ENCODE data around the gene MALSU1. TPM values are rescaled to one million over a fixed set of nuclear protein-coding genes. Genes with fewer than 3 reads are reported as not detected.

The MALSU1 gene
- total RNA-seq (100 to 1,000 TPM in 2 of 9 donors, 10 to 100 TPM in 7; 65.3 to 120 (median 83.4) TPM), polyA plus RNA-seq (10 to 100 TPM; 31.7 to 68.7 (median 32.6) TPM)
- long read RNA-seq, donor 1, transcript MALSU1-202 (4 exons, 3,044 nt): major isoform, 51 of 65 reads
- long read RNA-seq, donor 1, partial matches to known transcripts: 0 of 65 reads
- long read RNA-seq, donor 1, other reads (novel, unspliced or antisense): 11 of 65 reads
- long read RNA-seq, donor 2, transcript MALSU1-202 (4 exons, 3,044 nt): major isoform, 26 of 33 reads
- long read RNA-seq, donor 2, partial matches to known transcripts: 5 of 33 reads
- long read RNA-seq, donor 2, other reads (novel, unspliced or antisense): 0 of 33 reads
- long read RNA-seq, donor 3, transcript MALSU1-202 (4 exons, 3,044 nt): major isoform, 37 of 46 reads
- long read RNA-seq, donor 3, partial matches to known transcripts: 0 of 46 reads
- long read RNA-seq, donor 3, other reads (novel, unspliced or antisense): 7 of 46 reads
- long read RNA-seq, donor 4, transcript MALSU1-202 (4 exons, 3,044 nt): major isoform, 58 of 58 reads
- long read RNA-seq, donor 4, partial matches to known transcripts: 0 of 58 reads
- long read RNA-seq, donor 4, other reads (novel, unspliced or antisense): 0 of 58 reads
- long read RNA-seq, donor 5, transcript MALSU1-202 (4 exons, 3,044 nt): major isoform, 45 of 48 reads
- long read RNA-seq, donor 5, partial matches to known transcripts: 0 of 48 reads
- long read RNA-seq, donor 5, other reads (novel, unspliced or antisense): 3 of 48 reads
- long read RNA-seq, donor 6, transcript MALSU1-202 (4 exons, 3,044 nt): major isoform, 44 of 44 reads
- long read RNA-seq, donor 6, partial matches to known transcripts: 0 of 44 reads
- long read RNA-seq, donor 6, other reads (novel, unspliced or antisense): 0 of 44 reads
- long read RNA-seq, donor 7, transcript MALSU1-202 (4 exons, 3,044 nt): major isoform, 16 of 20 reads
- long read RNA-seq, donor 7, partial matches to known transcripts: 0 of 20 reads
- long read RNA-seq, donor 7, other reads (novel, unspliced or antisense): 0 of 20 reads
- long read RNA-seq, donor 8, transcript MALSU1-202 (4 exons, 3,044 nt): major isoform, 40 of 42 reads
- long read RNA-seq, donor 8, partial matches to known transcripts: 0 of 42 reads
- long read RNA-seq, donor 8, other reads (novel, unspliced or antisense): 0 of 42 reads
- long read RNA-seq, donor 9, transcript MALSU1-202 (4 exons, 3,044 nt): major isoform, 30 of 31 reads
- long read RNA-seq, donor 9, partial matches to known transcripts: 0 of 31 reads
- long read RNA-seq, donor 9, other reads (novel, unspliced or antisense): 0 of 31 reads
- long read RNA-seq, donor 10, transcript MALSU1-202 (4 exons, 3,044 nt): major isoform, 17 of 18 reads
- long read RNA-seq, donor 10, partial matches to known transcripts: 0 of 18 reads
- long read RNA-seq, donor 10, other reads (novel, unspliced or antisense): 0 of 18 reads

- H3K36me3 ChIP-seq (replicated peaks in 1 of 2): no peaks in the 10 kb centered on the region
- intact Hi-C loops (cut with DNase I): no loop called here
- no peaks in the 10 kb centered on the region for H3K9me3 ChIP-seq (replicated peaks in 1 of 3)
- peak within 1 kb of the TSS in 4 of 5 donors; percentile 64 to 90 (median 68) for H3K27ac ChIP-seq
- peak; percentile 94 to 99 (median 98) for DNase-seq
- peak; percentile 86 to 87 for TF ChIP-seq POLR2A (IDR thresholded peaks at IDR 0.05)
- TF ChIP-seq, protein P1, sequence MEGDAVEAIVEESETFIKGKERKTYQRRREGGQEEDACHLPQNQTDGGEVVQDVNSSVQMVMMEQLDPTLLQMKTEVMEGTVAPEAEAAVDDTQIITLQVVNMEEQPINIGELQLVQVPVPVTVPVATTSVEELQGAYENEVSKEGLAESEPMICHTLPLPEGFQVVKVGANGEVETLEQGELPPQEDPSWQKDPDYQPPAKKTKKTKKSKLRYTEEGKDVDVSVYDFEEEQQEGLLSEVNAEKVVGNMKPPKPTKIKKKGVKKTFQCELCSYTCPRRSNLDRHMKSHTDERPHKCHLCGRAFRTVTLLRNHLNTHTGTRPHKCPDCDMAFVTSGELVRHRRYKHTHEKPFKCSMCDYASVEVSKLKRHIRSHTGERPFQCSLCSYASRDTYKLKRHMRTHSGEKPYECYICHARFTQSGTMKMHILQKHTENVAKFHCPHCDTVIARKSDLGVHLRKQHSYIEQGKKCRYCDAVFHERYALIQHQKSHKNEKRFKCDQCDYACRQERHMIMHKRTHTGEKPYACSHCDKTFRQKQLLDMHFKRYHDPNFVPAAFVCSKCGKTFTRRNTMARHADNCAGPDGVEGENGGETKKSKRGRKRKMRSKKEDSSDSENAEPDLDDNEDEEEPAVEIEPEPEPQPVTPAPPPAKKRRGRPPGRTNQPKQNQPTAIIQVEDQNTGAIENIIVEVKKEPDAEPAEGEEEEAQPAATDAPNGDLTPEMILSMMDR (IDR thresholded peaks at IDR 0.05): no peak
- no peaks in the 10 kb centered on the region for H3K27me3 ChIP-seq
- H3K4me3 ChIP-seq: peak within 1 kb of the TSS; percentile 57 to 88 (median 73)
- 1 to 4% (median 2%) methylated on average over 17 to 59 of the region's 59 CpGs for WGBS, 4 donors
- H3K4me1 ChIP-seq (replicated peaks in 1 of 2): peaks cover 7 to 36% of the 10 kb centered on the region in 2 donors
These were observed at the start of gene MALSU1 for GRCh38 chr7:23298885-23299769. MALSU1 (plus strand) TSS chr7:23299339; CDS start chr7:23299353, 14 bp downstream.

DNA sequence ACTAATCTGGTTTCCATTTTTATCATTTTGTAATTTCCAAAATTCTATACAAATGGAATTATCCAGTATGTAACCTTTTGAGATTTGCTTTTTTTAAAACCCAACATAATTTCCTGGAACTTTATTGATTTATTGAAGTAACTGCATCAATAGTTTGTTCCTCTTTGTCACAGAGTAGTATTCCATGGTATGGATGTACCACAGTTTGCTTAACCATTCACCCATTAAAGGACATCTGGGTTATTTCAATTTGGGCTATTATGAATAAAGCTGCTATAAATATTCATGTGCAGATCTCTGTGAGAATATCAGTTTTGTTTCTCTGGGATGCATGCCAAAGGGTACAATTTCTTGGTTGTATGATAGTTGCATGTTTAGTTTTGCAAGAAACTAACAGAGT, 49.7 kb upstream of the MALSU1 start:
- TF ChIP-seq, protein P1 (IDR thresholded peaks at IDR 0.05): no peak
- no peak for TF ChIP-seq POLR2A (IDR thresholded peaks at IDR 0.05)
- Histone ChIP-seq H3K27me3 (peaks cover 7% of the 10 kb centered on the region), H3K4me1 (replicated peaks in 1 of 2) (no peaks in the 10 kb centered on the region), H3K4me3 (no peak overlapping the region), H3K36me3 (replicated peaks in 1 of 2) (no peaks in the 10 kb centered on the region), H3K9me3 (replicated peaks in 1 of 3) (no peaks in the 10 kb centered on the region), H3K27ac (no peak overlapping the region)
- no peak for DNase-seq
- intact Hi-C loops (cut with DNase I): no loop called here

GRCh38 chr7:23254051-23254681, 45.0 kb upstream of the MALSU1 start:
- H3K27me3 ChIP-seq: no peaks in the 10 kb centered on the region
- H3K27ac ChIP-seq: no peak overlapping the region
- H3K9me3 ChIP-seq (replicated peaks in 1 of 3): no peaks in the 10 kb centered on the region
- no peak for DNase-seq
- 74 to 81% (median 77%) methylated on average over 7 of the region's 7 CpGs for WGBS, 4 donors
- TF ChIP-seq POLR2A (IDR thresholded peaks at IDR 0.05): no peak
- TF ChIP-seq, protein P1 (IDR thresholded peaks at IDR 0.05): no peak
- intact Hi-C loops (cut with DNase I): no loop called here
- H3K36me3 ChIP-seq (replicated peaks in 1 of 2): no peaks in the 10 kb centered on the region
- H3K4me3 ChIP-seq: no peak overlapping the region
- no peaks in the 10 kb centered on the region for H3K4me1 ChIP-seq (replicated peaks in 1 of 2)
